Neural progenitor cell (in vitro differentiated cells): ENCODE data around the gene MRPL40.

Experiments
- EZH2 ChIP-seq: fragments of 200-600 bp; sonication (generic); IDR thresholded peaks from 2 replicates; pipeline ENCODE4 v1.6.1; 2017; ENCODE audit warnings: antibody characterized with exemption, mild to moderate bottlenecking, moderate library complexity
- TF ChIP-seq, protein P1 (sequence below): fragments of 200-600 bp; sonication (generic); IDR thresholded peaks from 2 replicates; pipeline ENCODE4 v1.5.1; 2017; ENCODE audit warnings: antibody characterized with exemption, mild to moderate bottlenecking

- TF ChIP-seq, protein P1, sequence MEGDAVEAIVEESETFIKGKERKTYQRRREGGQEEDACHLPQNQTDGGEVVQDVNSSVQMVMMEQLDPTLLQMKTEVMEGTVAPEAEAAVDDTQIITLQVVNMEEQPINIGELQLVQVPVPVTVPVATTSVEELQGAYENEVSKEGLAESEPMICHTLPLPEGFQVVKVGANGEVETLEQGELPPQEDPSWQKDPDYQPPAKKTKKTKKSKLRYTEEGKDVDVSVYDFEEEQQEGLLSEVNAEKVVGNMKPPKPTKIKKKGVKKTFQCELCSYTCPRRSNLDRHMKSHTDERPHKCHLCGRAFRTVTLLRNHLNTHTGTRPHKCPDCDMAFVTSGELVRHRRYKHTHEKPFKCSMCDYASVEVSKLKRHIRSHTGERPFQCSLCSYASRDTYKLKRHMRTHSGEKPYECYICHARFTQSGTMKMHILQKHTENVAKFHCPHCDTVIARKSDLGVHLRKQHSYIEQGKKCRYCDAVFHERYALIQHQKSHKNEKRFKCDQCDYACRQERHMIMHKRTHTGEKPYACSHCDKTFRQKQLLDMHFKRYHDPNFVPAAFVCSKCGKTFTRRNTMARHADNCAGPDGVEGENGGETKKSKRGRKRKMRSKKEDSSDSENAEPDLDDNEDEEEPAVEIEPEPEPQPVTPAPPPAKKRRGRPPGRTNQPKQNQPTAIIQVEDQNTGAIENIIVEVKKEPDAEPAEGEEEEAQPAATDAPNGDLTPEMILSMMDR: no peak
- TF ChIP-seq EZH2: no peak
These were observed 37.1 kb downstream of the MRPL40 start for GRCh38 chr22:19469421-19469820.
